BE2C (cell line): ENCODE results near the gene KIAA0408.

ENCODE experiments used
- DNase-seq: peaks from one replicate; pipeline ENCODE4 v3.0.0-alpha.2; 2020
- H3K27me3 ChIP-seq: fragments of 250-450 bp; sonication (Bioruptor Pico); 2 replicates; pipeline ENCODE4 v1.5.1; 2020; ENCODE audit warnings: mild to moderate bottlenecking
- H3K36me3 ChIP-seq: fragments of 250-450 bp; sonication (Bioruptor Pico); 2 replicates; pipeline ENCODE4 v1.5.1; 2020; ENCODE audit warnings: mild to moderate bottlenecking
- H3K4me1 ChIP-seq: fragments of 250-450 bp; sonication (Bioruptor Pico); 2 replicates; pipeline ENCODE4 v1.5.1; 2020
- H3K4me3 ChIP-seq: 2 replicates; pipeline ENCODE4 v1.5.1; 2011; ENCODE audit warnings: low read depth, low read length
- H3K9me3 ChIP-seq: fragments of 250-450 bp; sonication (Bioruptor Pico); 2 replicates; pipeline ENCODE4 v1.5.1; 2020
- CTCF ChIP-seq: IDR thresholded peaks from 2 replicates; pipeline ENCODE4 v1.5.1; 2012; ENCODE audit warnings: mild to moderate bottlenecking, low read depth, low read length

The KIAA0408 gene

GRCh38 chr6:127458817-127459216 is 372 bp downstream of the KIAA0408 start:
- DNase-seq: no peak
- no peak overlapping the region for H3K4me3 ChIP-seq
- no peaks in the 10 kb centered on the region for H3K4me1 ChIP-seq
- TF ChIP-seq CTCF: no peak
- no peaks in the 10 kb centered on the region for H3K27me3 ChIP-seq
- peaks cover 40% of the 10 kb centered on the region for H3K36me3 ChIP-seq
- H3K9me3 ChIP-seq: no peaks in the 10 kb centered on the region

GRCh38 chr6:127458222-127458621 is 967 bp downstream of the KIAA0408 start:
- Histone ChIP-seq H3K4me3 (no peak overlapping the region), H3K27me3 (no peaks in the 10 kb centered on the region), H3K4me1 (no peaks in the 10 kb centered on the region), H3K9me3 (no peaks in the 10 kb centered on the region), H3K36me3 (peaks cover 43% of the 10 kb centered on the region)
- no peak for TF ChIP-seq CTCF
- no peak for DNase-seq

- Histone ChIP-seq H3K4me3 (no peak overlapping the region), H3K36me3 (peaks cover 45% of the 10 kb centered on the region), H3K9me3 (no peaks in the 10 kb centered on the region), H3K4me1 (no peaks in the 10 kb centered on the region), H3K27me3 (no peaks in the 10 kb centered on the region)
- TF ChIP-seq CTCF: no peak
- no peak for DNase-seq
Measured at GRCh38 chr6:127457456-127458064, 1.6 kb downstream of the KIAA0408 start.

- Histone ChIP-seq H3K36me3 (peaks cover 56% of the 10 kb centered on the region), H3K4me1 (no peaks in the 10 kb centered on the region), H3K27me3 (no peaks in the 10 kb centered on the region), H3K9me3 (no peaks in the 10 kb centered on the region), H3K4me3 (no peak overlapping the region)
- no peak for DNase-seq
- no peak for TF ChIP-seq CTCF
Measured at GRCh38 chr6:127456465-127456864, 2.7 kb downstream of the KIAA0408 start.

- no peak for TF ChIP-seq CTCF
- Histone ChIP-seq H3K9me3 (no peaks in the 10 kb centered on the region), H3K4me3 (no peak overlapping the region), H3K36me3 (peaks cover 63% of the 10 kb centered on the region), H3K27me3 (no peaks in the 10 kb centered on the region), H3K4me1 (no peaks in the 10 kb centered on the region)
- no peak for DNase-seq
Measured at GRCh38 chr6:127453845-127454619, 5.2 kb downstream of the KIAA0408 start.

GRCh38 chr6:127452803-127453202 is 6.4 kb downstream of the KIAA0408 start:
- no peaks in the 10 kb centered on the region for H3K27me3 ChIP-seq
- no peaks in the 10 kb centered on the region for H3K4me1 ChIP-seq
- TF ChIP-seq CTCF: no peak
- H3K36me3 ChIP-seq: peaks cover 74% of the 10 kb centered on the region
- H3K4me3 ChIP-seq: no peak overlapping the region
- no peak for DNase-seq
- no peaks in the 10 kb centered on the region for H3K9me3 ChIP-seq
